ENCODE measurements around the gene MEPCE.
"Not testable (repeated sequence)": the region's sequence is repeated elsewhere in the genome, so short reads cannot be mapped to it uniquely, and the experiment has no call there.

MEPCE gene

DNA sequence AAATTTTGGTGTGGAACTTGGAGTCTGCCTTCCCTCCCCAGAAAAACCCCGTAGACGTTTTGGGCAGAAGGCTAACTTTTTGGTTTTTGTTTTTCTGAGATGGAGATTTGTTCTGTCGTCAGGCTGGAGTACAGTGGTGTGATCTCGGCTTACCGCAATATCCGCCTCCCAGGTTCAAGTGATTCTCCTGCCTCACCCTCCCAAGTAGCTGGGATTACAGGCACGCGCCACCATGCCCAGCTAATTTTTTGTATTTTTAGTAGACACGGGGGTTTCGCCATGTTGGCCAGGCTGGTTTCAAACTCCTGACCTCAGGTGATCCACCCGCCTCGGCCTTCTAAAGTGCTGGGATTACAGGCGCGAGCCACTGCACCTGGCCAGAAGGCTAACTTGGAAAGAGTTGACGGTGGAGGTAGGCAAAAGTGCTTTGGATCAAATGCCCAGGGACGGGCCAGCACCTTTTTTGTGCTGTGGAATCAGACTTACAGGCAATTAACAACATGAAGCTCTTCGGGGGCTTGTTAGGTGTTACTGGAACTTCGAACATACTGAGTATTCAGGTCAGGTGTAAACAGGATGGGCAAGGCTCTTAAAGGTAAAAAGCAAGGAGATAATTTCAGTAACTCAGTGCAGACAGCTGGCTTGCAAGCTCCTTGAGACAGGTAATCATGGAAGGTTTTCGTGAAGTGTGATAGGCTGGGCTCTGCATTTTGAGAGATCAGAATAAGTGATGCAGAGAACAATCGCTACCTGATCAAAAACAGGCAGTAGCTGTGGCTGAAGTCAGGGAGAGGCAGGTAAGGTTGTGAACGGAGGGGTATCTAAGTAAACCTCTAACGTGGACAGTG lies 4.9 kb downstream of the MEPCE start:
- DNase-seq (ENCODE audit: low read depth, low spot score) = no peak

DNA sequence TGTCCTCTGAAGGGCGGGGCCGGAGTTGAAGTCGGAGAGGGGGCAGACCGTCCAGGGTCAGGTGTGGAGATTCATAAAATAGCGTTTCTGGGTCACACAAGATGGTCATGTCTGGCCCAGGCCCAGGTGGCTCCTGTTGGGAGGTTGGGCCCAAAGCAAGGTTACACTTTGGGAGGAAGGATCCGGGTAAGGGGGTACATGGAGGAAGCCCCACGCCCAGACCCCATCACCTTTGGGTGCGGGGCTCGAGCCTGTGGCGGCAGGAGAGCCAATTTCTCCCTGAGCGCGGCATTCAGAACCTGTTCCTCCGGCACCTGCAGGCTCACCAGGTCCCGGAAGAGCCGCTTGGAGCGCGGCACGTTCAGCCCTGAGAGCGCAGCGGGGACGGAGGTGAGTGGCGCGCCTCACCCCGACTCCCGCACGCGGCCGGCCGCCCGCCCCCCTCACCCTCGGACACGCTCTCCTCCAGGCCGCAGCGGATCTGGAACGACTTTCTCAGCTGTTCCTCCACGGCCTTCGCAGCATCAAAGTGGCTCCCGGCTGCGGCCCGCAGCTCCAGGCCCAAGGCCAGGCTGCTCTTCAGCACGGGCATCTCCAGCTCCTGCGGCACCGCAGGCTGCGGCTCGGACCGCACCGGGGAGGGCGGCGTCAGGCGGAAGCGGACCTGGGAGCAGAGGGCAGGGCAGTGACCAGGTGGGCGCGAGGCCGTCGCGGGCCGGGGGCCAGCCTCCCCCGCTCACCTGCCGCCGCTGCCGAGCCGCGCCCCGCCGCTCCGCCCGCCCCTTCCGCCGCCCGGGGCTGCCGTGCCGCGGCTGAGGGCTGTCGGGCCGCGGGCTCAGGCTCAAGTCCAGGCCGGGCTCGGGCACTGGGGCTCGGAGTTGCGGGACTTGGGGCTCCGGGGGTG lies 6.0 kb downstream of the MEPCE start:
- peak; percentile 61 for DNase-seq (ENCODE audit: low read depth, low spot score)

DNA sequence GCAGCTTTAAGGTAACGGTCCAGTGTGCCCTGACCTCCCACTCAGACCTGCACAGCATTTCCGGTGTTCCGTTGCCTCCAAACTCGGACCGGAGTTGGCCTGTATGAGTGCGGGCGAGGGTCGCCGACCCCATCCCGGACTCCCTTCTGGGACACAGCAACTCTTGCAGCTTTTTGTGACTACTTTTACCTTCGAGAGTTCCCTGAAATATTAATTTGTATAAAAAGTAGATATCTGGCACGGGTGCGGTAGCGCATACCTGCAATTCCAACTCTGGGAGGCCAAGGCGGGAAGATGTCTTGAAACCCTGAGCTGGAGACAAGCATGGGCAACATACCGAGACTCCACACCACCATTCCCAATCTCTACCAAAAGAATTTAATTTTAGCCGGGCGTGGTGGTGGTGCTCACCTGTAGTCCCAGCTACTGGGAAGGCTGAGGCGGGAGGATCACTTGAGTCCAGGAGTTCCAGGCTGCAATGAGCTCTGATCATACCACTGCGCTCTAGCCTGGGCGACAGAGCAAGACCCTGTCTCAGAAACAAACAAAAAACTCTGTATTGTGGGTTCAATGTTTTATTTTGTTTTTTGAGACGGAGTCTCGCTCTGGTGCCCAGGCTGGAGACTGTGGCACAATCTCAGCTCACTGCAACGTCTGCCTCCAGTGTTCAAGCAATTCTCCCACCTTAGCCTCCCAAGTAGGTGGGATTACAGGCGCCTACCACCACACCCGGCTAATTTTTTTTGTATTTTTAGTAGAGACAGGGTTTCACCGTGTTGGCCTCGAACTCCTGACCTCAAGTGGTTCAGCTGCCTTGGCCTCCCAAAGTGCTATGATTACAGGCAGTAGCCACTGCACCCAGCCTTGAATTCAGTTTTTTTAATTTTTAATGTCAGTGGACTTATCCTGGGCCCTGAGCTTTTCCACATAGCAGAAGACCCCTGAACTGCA lies 7.8 kb downstream of the MEPCE start:
- no peak for DNase-seq (ENCODE audit: low read depth, low spot score)

DNA sequence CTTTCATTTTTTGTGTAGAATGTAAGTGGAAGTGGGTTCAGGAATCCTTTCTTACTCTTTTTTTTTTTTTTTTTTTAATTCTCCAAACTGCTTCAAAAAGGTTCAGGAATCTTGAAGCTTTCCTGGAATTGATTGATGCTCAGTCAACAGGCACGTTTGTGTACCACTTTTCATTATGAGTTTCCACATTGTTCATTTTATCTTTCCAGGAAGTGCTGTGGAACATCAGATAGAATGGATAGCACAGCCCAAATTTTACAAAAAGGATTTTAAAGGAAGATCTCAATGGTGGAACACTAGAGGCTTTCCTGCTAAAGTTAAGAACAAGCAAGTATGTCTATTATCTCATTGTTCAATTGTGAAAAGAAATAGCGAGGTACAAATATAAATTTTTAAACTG lies 8.5 kb downstream of the MEPCE start:
- no peak for DNase-seq (ENCODE audit: low read depth, low spot score)

DNA sequence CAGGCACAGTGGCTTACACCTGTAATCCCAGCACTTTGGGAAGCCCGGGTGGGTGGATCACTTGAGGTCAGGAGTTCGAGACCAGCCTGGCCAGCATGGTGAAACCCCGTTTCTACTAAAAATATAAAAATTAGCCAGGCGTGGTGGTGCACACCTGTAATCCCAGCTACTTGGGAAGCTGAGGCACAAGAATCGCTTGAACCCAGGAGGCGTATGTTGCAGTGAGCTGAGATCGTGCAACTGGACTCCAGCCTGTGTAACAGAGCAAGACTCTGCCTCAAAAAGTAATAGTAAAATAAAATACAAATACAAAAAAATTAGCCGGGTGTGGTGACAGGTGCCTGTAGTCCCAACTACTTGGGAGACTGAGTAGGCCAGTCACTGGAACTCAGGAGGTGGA lies 9.1 kb downstream of the MEPCE start:
- not testable (repeated sequence) for DNase-seq (ENCODE audit: low read depth, low spot score)

DNA sequence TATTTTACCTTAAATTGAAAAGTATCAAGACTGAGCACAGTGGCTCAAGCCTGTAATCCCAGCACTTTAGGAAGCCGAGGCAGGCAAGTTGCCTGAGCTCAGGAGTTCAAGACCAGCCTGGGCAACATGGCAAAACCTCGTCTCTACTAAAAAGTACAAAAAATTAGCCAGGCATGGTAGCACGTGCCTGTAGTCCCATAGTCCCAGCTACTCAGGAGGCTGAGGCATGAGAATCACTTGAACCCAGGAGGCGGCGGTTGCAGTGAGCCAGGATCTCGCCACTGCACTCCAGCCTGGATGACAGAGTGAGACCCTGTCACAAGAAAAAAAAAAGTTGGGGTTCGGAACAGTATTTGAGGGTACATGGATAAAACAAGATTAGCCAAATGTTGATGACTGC lies 9.6 kb downstream of the MEPCE start:
- not testable (repeated sequence) for DNase-seq (ENCODE audit: low read depth, low spot score)

DNA sequence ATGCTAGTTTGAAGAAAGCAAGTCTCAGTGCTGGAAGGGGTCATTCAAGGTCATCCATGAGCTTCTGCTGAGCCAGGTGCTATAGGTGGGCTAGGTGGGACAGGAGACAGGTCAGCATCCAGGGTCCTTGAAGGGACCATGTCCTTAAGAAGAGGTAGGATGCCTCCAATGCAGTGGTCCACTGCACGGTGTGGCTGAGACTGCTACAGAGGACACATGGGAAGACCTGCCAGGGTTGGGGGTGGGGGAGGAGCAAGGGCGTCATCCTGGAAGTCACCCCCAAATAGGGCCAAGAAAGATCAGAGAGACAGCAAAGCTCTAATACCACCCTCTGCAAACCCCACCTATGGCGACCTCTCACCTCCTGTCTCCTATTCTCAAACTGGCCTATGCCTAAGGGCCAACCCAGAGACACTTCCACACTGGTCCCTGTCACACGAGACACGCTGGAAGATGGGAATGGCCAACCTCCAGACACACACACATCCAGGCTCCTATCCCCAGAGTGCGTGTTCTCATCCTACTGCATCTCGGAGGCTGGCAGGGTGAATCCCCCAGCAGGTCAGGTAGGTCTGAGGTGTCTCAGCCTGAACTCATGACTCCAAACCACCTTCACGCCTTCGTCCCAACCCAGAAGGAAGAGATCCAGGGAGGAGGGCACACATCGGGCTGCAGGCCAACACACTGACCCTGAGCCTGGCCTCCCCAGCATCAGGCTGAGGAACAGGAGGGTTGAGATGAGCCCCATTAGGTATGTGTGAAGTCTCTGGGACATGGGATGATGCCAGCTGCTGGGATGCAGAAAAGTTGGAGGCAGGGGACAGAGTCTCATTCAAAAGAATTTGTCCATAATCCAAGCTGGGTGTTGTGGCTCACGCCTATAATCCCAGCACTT lies 12.3 kb downstream of the MEPCE start:
- DNase-seq (ENCODE audit: low read depth, low spot score) = no peak

DNA sequence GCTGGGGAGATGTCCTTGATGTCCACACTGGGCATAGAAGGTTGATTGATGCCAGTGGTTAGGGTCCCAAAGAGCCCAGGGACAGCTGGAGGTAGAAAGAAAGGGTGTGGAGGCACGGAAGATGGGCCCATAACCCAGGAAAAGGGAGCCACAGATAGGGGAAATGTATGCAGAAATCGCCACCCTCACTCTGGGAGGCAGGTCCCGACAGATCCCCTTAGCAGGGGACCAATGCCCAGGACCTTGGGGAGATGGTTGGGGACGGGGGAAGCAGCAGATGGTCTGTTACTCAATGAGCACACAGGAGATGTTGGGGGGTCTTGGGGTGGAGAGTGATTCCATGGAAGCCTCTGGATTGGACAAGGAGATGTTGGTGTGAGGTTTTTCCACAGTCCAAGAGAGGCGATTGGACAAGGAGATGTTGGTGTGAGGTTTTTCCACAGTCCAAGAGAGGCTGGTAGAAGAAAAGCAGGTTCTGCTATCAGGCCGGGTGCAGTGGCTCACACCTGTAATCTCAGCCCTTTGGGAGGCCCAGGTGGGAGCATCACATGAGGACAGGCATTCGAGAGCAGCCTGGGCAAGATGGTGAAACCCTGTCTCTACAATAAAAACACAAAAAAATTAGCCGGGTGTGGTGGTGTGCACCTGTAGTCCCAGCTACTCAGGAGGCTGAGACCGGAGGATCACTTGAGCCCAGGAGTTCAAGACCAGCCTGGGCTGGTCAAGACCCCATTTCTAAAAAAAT lies 13.6 kb downstream of the MEPCE start:
- no peak for DNase-seq (ENCODE audit: low read depth, low spot score)

DNA sequence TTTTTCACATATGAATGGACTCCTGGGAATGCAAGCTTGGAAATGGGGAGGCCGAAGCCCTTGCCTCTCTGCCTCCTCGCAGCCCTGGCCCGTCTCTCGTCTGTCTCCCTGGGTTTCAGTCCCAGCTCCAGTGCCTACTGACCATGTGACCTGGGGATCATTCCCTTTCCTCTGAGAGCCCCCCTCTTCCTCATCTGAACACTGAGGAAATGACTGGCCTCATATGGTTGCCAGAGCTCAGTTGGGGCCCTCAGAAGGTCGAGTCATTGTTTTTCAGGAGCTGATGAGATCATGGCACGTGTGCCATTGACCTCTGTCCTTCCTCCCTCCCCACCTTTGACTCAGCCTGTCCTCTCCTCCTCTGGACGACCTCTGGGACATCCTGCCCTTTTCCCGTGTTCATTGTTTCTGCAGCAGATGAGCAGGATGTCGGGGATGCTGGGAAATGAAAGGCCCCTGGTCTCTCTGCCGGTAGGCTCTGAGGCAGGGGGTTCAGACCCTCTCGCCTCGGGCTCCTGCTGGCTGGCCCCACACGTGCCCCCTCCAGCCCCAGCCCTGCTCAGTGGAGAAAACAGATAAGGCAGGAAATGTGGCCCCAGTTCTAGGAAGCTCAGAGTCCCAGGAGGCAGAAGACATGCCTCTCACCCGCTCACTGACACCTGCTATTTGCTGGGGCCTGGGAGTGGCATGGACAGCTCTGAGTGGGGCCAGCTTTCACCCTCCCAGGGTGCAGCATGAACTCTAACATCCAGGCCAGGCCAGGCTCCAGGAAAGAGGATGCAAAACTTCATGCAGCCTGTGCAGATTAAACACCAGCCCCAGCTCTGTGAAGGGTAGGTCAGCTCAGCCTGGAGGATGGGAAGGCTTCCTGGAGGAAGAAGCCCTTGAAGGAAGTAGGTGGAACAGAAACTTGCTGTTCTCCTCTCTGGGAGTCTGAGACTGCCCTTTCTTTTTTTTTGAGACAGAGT lies 15.0 kb downstream of the MEPCE start:
- DNase-seq (ENCODE audit: low read depth, low spot score) = no peak

DNA sequence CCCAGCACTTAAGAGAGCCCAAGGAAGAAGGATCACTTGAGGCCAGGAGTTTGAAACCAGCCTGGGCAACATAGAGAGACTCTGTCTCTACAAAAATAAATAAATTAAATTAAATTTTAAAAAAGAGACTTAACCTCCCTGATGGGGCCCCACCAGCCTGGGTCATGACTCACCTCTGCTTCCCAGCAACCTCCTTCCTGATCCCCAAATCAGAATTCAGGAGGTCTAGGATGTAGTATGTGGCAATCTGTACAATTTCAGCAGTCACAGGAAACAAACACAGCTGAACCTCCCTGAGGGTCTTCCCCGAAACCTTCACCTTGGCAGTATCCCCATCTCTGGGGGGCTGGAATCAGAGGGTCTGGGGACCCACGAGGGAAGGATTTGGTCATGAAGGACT lies 16.4 kb downstream of the MEPCE start:
- DNase-seq (ENCODE audit: low read depth, low spot score) = no peak

DNA sequence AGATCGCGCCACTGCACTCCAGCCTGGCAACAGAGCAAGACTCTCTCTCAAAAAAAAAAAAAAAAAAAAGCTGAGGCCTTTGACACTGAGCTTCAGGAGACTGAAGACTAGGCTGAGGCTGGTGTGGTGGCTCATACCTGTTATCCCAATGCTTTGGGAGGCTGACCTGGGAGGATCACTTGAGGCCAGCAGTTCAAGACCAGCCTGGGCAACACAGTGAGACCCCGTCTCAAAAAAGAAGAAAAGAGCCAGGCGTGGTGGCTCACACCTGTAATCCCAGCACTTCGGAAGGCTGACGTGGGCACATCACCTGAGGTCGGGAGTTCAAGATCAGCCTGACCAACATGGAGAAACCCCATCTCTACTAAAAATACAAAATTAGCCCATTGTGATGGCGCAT lies 17.7 kb downstream of the MEPCE start:
- not testable (repeated sequence) for DNase-seq (ENCODE audit: low read depth, low spot score)

DNA sequence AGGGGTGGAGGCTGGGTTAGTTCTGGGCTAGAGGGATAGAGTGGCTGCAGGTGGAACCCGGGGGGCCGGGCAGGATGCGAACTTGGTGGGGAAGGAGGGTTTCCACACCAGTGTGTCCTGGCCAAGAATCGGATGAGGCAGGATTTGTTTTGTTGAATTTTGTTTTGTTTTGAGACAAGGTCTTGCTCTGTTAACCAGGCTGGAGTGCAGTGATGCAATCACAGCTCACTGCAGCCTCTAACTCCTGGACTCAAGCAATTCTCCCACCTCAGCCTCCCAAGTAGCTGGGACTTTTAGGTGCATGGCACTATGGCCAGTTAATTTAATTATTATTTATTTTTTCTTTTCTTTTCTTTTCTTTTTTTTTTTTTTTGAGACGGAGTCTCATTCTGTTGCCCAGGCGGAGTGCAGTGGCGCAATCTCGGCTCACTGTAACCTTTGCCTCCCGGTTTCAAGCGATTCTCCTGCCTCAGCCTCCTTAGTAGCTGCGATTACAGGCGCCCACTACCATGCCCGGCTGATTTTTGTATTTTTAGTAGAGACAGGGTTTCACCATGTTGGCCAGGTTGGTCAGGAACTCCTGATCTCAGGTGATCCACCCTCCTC lies 19.7 kb downstream of the MEPCE start:
- no peak for DNase-seq (ENCODE audit: low read depth, low spot score)

DNA sequence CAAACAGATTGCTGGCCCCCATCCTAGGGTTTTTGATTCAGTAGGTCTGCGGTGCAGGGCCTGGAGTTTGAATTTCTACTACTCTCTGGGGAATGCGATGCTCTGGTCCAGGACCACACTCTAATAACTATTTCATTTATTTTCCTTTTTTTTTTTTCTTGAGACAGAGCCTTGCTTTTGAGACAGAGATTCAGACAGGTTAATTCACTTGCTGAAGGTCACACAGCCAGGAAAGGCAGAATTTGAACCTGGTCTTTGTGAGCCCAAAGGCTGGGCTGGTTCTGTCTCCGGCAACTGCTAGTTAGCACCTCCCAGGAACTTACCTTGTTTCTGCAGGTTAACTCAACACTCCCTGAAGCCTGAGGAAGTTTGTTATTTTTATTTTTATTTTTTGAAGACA lies 22.9 kb downstream of the MEPCE start:
- DNase-seq (ENCODE audit: low read depth, low spot score) = no peak

DNA sequence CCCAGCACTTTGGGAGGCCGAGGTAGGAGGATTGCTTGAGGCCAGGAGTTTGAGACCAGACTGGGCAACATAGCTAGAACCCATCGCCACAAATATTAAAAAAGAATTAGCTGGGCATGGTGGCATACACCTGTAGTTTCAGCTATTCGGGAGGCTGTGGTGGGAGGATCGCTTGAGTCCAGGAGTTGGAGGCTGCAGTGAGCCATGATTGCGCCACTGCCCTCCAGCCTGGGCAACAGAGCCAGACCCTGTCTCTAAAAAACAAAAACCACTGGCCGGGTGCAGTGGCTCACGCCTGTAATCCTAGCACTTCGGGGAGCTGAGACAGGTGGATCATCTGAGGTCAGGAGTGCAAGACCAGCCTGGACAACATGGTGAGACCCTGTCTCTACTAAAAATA lies 24.2 kb downstream of the MEPCE start:
- DNase-seq (ENCODE audit: low read depth, low spot score) = not testable (repeated sequence)

DNA sequence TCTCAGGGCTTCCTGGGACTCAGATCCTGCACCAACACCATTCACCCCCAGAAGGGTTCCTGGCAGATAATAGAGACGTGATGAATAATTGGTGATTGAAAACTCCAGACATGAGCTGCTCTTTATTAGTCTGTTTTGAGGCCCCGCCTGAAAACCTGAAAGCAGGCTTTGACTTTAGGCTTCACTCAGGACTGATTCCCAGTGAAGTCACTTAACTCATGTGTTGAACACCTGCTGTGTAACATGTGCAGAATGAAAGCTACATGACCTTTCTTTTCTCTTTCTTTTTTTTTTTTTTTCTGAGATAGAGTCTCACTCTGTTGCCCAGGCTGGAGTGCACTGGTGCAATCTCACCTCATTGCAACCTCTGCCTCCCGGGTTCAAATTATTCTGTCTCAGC lies 25.6 kb downstream of the MEPCE start:
- DNase-seq (ENCODE audit: low read depth, low spot score) = no peak

DNA sequence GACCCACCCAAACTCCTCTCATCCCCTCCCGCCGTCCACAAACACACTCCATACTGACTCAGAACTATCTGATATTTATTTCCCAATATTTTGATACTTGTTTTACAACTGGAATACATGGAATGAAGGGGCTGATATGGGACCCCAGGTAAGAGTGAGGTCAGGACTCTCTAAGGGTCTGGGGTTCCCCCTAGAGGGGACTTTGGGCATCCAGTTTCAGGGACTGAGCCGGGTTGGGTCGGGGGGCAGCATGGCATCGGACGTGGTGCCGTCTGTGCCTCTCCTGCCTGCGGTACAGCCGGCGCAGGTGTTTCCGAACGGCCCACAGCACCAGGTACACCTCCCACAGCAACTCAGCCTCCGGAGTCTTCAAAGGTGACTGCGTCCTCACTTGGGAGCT lies 26.9 kb downstream of the MEPCE start:
- DNase-seq (ENCODE audit: low read depth, low spot score) = no peak

DNA sequence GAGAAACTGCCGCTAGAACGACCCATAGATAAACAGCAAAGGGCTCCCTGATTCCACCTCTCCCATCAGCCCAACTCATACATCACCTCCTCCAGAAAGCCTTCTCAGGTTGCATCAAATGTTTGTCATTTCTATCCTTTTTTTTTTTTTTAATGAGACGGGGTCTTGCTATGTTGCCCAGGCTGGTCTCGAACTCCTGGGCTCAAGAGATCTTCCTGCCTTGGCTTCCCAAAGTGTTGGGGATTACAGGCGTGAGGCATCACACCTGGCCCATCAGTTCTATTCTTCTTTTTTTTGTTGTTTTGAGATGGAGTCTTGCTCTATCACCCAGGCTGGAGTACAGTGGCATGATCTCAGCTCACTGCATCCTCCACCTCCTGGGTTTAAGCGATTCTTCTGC lies 27.4 kb downstream of the MEPCE start:
- DNase-seq (ENCODE audit: low read depth, low spot score) = no peak

DNA sequence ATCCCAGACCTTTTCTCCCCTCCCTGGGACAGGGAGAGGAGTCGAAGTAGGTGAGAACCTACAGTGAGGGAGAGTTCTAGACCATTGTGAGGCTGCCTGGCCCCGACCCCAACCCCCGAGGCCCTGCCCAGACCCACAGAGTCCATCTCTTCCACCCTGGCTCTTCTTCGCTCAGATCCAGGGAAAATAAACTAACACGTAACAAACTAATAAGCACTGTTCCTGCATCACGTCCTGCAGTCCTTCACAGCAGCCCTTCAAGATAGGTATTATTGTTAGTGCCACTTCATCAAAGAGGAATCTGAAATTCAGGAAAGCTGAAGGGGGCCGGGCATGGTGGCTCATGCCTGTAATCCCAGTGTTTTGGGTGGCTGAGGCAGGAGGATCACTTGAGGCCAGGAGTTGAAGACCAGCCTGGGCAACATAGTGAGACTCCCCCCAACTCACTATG lies 34.6 kb downstream of the MEPCE start, which contains the start of gene SPACDR:
Gene SPACDR, minus strand, starts transcription at position 51 of the 451 bp plus-strand sequence. CDS start 235 bp downstream, outside the sequence.
- DNase-seq (ENCODE audit: low read depth, low spot score) = no peak

All from astrocyte of the hippocampus (primary cell).